Measurements from ENCODE around the gene TMEM140. TPM values are rescaled to one million over a fixed set of nuclear protein-coding genes. Genes with fewer than 3 reads are reported as not detected.

TMEM140 gene
- total and polyA plus RNA-seq, 2 of the 13 experiments (the other 11 are each of a cell fraction or from before 2014, with no cell fraction given), result 9.2 to 21.7 TPM

DNA sequence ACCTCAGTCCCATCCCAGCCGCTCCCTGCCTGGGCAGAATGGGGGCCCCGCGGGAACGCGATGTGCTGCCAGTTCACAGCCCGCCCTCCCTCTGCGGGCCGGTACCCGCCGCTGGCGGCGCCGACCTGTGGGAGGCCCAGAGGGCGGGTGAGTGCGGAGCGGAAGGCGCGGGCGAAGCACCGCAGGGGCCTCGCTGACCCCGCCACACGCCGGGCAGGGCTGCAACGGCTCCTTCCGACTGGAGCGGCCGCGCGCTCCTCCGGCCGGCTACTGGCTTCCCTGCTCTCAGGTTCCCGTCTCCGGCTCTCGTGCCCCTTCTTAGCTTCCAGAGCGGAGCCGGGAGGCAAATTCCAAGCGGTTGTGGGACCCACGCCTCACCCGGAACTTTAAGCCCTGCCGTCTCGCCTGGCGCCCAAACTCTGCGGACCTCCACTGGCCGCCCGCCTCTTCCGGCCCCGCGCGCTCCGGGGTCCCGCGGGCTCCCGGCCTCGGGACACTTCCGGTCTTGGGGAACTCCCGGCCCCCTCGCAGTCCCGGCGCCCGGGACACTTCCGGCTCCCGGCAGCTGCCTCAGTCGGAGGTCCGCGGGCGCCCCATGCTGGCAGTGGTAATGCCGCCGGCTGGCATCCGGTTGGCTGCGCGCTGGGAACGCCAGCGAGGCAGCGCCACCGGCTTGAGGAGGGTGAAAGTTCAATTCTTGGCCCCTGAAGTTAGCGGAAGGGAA, 22.6 kb downstream of the TMEM140 start, which contains the start of gene CYREN (continued):
- TF ChIP-seq, protein P1, sequence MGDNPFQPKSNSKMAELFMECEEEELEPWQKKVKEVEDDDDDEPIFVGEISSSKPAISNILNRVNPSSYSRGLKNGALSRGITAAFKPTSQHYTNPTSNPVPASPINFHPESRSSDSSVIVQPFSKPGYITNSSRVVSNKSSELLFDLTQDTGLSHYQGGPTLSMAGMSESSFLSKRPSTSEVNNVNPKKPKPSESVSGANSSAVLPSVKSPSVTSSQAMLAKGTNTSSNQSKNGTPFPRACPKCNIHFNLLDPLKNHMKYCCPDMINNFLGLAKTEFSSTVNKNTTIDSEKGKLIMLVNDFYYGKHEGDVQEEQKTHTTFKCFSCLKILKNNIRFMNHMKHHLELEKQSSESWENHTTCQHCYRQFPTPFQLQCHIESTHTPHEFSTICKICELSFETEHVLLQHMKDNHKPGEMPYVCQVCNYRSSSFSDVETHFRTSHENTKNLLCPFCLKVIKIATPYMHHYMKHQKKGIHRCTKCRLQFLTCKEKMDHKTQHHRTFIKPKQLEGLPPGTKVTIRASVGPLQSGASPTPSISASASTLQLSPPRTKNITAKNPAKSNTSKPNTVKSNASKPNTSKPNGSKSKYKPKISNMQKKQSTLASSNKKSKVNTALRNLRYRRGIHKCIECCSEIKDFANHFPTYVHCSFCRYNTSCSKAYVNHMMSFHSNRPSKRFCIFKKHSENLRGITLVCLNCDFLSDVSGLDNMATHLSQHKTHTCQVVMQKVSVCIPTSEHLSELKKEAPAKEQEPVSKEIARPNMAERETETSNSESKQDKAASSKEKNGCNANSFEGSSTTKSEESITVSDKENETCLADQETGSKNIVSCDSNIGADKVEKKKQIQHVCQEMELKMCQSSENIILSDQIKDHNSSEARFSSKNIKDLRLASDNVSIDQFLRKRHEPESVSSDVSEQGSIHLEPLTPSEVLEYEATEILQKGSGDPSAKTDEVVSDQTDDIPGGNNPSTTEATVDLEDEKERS (CRISPR knock-in tag; IDR thresholded peaks at IDR 0.05), result peak; percentile 44; the same call in 1 of the 2 replicates
- TF ChIP-seq SKI (IDR thresholded peaks at IDR 0.05; ENCODE audit: partially characterized antibody) (peak; percentile 80), RARA (CRISPR knock-in tag; IDR thresholded peaks at IDR 0.05) (peak; percentile 14; the same call in 1 of the 2 replicates), KLF6 (CRISPR knock-in tag; IDR thresholded peaks at IDR 0.05) (peak; percentile 92), ATF7-NPFF (CRISPR knock-in tag; IDR thresholded peaks at IDR 0.05; ENCODE audit: low read depth) (0 out of 2 replicates have a peak, but pooled peaks have one; percentile 37), HOXD1 (CRISPR knock-in tag; IDR thresholded peaks at IDR 0.05) (peak; percentile 92; the same call in 1 of the 2 replicates), KMT2A (CRISPR knock-in tag; IDR thresholded peaks at IDR 0.05) (peak; percentile 93), CBFB (CRISPR knock-in tag; IDR thresholded peaks at IDR 0.05) (peak; percentile 59; the same call in 1 of the 2 replicates), FOXO1 (CRISPR knock-in tag; IDR thresholded peaks at IDR 0.05) (peak; percentile 75)
- TF ChIP-seq, protein P2, sequence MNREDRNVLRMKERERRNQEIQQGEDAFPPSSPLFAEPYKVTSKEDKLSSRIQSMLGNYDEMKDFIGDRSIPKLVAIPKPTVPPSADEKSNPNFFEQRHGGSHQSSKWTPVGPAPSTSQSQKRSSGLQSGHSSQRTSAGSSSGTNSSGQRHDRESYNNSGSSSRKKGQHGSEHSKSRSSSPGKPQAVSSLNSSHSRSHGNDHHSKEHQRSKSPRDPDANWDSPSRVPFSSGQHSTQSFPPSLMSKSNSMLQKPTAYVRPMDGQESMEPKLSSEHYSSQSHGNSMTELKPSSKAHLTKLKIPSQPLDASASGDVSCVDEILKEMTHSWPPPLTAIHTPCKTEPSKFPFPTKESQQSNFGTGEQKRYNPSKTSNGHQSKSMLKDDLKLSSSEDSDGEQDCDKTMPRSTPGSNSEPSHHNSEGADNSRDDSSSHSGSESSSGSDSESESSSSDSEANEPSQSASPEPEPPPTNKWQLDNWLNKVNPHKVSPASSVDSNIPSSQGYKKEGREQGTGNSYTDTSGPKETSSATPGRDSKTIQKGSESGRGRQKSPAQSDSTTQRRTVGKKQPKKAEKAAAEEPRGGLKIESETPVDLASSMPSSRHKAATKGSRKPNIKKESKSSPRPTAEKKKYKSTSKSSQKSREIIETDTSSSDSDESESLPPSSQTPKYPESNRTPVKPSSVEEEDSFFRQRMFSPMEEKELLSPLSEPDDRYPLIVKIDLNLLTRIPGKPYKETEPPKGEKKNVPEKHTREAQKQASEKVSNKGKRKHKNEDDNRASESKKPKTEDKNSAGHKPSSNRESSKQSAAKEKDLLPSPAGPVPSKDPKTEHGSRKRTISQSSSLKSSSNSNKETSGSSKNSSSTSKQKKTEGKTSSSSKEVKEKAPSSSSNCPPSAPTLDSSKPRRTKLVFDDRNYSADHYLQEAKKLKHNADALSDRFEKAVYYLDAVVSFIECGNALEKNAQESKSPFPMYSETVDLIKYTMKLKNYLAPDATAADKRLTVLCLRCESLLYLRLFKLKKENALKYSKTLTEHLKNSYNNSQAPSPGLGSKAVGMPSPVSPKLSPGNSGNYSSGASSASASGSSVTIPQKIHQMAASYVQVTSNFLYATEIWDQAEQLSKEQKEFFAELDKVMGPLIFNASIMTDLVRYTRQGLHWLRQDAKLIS (CRISPR knock-in tag; IDR thresholded peaks at IDR 0.05), result peak; percentile 67; the same call in 1 of the 2 replicates
- TF ChIP-seq, protein P3, sequence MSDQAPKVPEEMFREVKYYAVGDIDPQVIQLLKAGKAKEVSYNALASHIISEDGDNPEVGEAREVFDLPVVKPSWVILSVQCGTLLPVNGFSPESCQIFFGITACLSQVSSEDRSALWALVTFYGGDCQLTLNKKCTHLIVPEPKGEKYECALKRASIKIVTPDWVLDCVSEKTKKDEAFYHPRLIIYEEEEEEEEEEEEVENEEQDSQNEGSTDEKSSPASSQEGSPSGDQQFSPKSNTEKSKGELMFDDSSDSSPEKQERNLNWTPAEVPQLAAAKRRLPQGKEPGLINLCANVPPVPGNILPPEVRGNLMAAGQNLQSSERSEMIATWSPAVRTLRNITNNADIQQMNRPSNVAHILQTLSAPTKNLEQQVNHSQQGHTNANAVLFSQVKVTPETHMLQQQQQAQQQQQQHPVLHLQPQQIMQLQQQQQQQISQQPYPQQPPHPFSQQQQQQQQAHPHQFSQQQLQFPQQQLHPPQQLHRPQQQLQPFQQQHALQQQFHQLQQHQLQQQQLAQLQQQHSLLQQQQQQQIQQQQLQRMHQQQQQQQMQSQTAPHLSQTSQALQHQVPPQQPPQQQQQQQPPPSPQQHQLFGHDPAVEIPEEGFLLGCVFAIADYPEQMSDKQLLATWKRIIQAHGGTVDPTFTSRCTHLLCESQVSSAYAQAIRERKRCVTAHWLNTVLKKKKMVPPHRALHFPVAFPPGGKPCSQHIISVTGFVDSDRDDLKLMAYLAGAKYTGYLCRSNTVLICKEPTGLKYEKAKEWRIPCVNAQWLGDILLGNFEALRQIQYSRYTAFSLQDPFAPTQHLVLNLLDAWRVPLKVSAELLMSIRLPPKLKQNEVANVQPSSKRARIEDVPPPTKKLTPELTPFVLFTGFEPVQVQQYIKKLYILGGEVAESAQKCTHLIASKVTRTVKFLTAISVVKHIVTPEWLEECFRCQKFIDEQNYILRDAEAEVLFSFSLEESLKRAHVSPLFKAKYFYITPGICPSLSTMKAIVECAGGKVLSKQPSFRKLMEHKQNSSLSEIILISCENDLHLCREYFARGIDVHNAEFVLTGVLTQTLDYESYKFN (CRISPR knock-in tag; conservative IDR thresholded peaks at IDR 0.05), result peak; percentile 59
- TF ChIP-seq, protein P4, sequence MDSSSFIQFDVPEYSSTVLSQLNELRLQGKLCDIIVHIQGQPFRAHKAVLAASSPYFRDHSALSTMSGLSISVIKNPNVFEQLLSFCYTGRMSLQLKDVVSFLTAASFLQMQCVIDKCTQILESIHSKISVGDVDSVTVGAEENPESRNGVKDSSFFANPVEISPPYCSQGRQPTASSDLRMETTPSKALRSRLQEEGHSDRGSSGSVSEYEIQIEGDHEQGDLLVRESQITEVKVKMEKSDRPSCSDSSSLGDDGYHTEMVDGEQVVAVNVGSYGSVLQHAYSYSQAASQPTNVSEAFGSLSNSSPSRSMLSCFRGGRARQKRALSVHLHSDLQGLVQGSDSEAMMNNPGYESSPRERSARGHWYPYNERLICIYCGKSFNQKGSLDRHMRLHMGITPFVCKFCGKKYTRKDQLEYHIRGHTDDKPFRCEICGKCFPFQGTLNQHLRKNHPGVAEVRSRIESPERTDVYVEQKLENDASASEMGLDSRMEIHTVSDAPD (CRISPR knock-in tag; IDR thresholded peaks at IDR 0.05), result peak; percentile 20; the same call in 1 of the 2 replicates
- TF ChIP-seq, protein P5, sequence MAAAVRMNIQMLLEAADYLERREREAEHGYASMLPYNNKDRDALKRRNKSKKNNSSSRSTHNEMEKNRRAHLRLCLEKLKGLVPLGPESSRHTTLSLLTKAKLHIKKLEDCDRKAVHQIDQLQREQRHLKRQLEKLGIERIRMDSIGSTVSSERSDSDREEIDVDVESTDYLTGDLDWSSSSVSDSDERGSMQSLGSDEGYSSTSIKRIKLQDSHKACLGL (CRISPR knock-in tag; IDR thresholded peaks at IDR 0.05), result peak; percentile 72
